ENCODE measurements around the gene INPP4B. TPM values are rescaled to one million over a fixed set of nuclear protein-coding genes. Genes with fewer than 3 reads are reported as not detected.
A peak's percentile ranks its signal among the peaks of the same experiment; 100 is the strongest.

INPP4B gene
- total RNA-seq, 1 experiment from 2014 or later = 14.3 TPM

DNA sequence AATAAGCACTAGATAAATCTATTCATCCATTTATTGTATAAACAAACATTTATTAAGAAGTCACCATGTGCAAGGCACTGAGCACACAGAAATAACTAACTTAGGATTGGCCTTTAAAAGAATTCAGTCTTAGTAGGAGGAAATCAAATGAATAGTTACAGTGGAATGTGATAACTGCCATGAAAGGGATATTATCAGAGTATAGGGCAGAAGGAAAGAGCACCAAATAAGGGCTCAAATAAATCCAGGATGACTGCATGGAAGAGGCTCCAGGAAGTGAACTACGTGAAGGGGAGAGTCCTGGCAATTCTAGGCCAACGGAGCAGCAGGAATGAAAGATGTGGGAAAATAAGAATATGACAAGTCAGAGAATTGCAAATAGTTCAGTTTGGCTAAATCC, 406.0 kb downstream of the INPP4B start:
- POLR2A ChIA-PET = no interaction called here
- H3K9me2 ChIP-seq (ENCODE audit: insufficient read depth) = no peaks in the 10 kb centered on the region
- no peak overlapping the region for H3K4me3 ChIP-seq (replicated peaks in 1 of 2; ENCODE audit: low read depth in 1 of 2, low read length in 2 of 2)
- RAD21 ChIA-PET (ENCODE audit: low non-redundant PET in 1 of 2, low total read pairs in 2 of 2, uncharacterized antibody in 2 of 2, unreplicated experiment in 2 of 2) = no interaction called here
- peaks cover 4% of the 10 kb centered on the region in 2 experiments; a peak in 2 of 4 replicates for H3K4me1 ChIP-seq (ENCODE audit: control insufficient read depth in 1 of 2, insufficient read depth in 2 of 2, low read length in 2 of 2)
- no peaks in the 10 kb centered on the region for H4K20me1 ChIP-seq (ENCODE audit: insufficient read depth)
- intact Hi-C loops (cut with micrococcal nuclease) = no loop called here
- ATAC-seq (no peak), DNase-seq (ENCODE audit: low read depth, low spot score) (no peak)
- BruUV-seq (replicated peaks) = no TSS peak
- H2AFZ ChIP-seq (ENCODE audit: low read depth, low read length, poor library complexity, severe bottlenecking) = no peak overlapping the region
- no peak overlapping the region for H3K27ac ChIP-seq (ENCODE audit: low read depth, low read length)
- no peak overlapping the region for H3K9ac ChIP-seq (ENCODE audit: low read length)
- no peak overlapping the region for H3K4me2 ChIP-seq (ENCODE audit: low read length)
- H3K27me3 ChIP-seq (ENCODE audit: insufficient read depth, low read length) = no peaks in the 10 kb centered on the region
- no peaks in the 10 kb centered on the region for H3K36me3 ChIP-seq (ENCODE audit: control insufficient read depth in 1 of 2, insufficient read depth in 2 of 2, low read length in 2 of 2)
- CTCF ChIA-PET = no interaction called here
- TF ChIP-seq TCF7L2 (IDR thresholded peaks at IDR 0.05; ENCODE audit: borderline replicate concordance, extremely low read depth, insufficient read depth, insufficient read length) = no peak
- no peak for TF ChIP-seq ZNF274 (IDR thresholded peaks at IDR 0.05; ENCODE audit: low read depth, low read length)
- TF ChIP-seq MAX (IDR thresholded peaks at IDR 0.05) = no peak
- H3K9me3 ChIP-seq (ENCODE audit: control insufficient read depth in 1 of 2, insufficient read depth in 1 of 2, low read depth in 1 of 2, low read length in 2 of 2) = no peaks in the 10 kb centered on the region
- H3K79me2 ChIP-seq (ENCODE audit: insufficient read depth, low read length) = no peaks in the 10 kb centered on the region

DNA sequence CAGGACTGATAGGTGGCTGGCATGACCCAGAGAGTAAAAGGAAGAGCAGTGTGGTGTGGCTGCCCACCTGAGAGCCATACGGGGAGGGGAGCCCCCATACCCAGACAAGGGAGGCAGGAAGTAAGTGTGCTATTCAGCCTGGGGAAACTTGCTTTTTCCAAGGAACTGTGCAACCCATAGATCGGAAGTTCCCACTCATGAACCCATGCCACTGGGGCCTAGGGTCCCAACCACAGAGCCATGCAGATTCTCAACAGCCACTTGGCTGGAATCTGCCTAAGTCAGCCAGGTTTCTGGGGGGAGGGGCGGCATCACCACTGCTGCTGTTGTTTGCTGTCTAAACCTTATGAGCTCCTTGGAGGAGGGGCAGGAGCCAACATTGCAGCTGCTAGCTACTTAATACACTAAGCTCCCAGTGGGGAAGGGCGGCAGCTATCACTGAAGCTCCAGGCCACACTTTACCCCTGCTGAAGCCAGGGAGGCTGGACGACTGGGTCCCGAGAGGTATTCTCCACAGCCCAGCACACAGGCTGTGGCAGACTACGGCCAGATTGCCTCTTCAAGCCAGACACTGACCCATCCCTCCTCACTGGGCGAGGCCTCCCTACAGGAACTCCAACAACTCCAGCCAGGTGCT, 410.4 kb downstream of the INPP4B start:
- peak overlapping the region; percentile 11; the same call in 1 of the 2 replicates for H3K27ac ChIP-seq (ENCODE audit: low read depth, low read length)
- ChIA-PET CTCF (no interaction called here), RAD21 (ENCODE audit: low non-redundant PET in 1 of 2, low total read pairs in 2 of 2, uncharacterized antibody in 2 of 2, unreplicated experiment in 2 of 2) (no interaction called here), POLR2A (no interaction called here)
- no peaks in the 10 kb centered on the region for H3K27me3 ChIP-seq (ENCODE audit: insufficient read depth, low read length)
- no peaks in the 10 kb centered on the region for H3K79me2 ChIP-seq (ENCODE audit: insufficient read depth, low read length)
- intact Hi-C loops (cut with micrococcal nuclease) = no loop called here
- ATAC-seq = no peak
- no peak overlapping the region for H3K4me3 ChIP-seq (replicated peaks in 1 of 2; ENCODE audit: low read depth in 1 of 2, low read length in 2 of 2)
- H3K36me3 ChIP-seq (ENCODE audit: control insufficient read depth in 1 of 2, insufficient read depth in 2 of 2, low read length in 2 of 2) = no peaks in the 10 kb centered on the region
- H3K4me1 ChIP-seq (ENCODE audit: control insufficient read depth in 1 of 2, insufficient read depth in 2 of 2, low read length in 2 of 2) = peaks cover 4 to 7% of the 10 kb centered on the region in 2 experiments; a peak in 2 of 4 replicates
- no peak overlapping the region for H3K9ac ChIP-seq (ENCODE audit: low read length)
- H2AFZ ChIP-seq (ENCODE audit: low read depth, low read length, poor library complexity, severe bottlenecking) = no peak overlapping the region
- H4K20me1 ChIP-seq (ENCODE audit: insufficient read depth) = no peaks in the 10 kb centered on the region
- 0 out of 2 replicates have a peak, but pooled peaks cover 3% of the 10 kb centered on the region for H3K9me2 ChIP-seq (ENCODE audit: insufficient read depth)
- H3K9me3 ChIP-seq (ENCODE audit: control insufficient read depth in 1 of 2, insufficient read depth in 1 of 2, low read depth in 1 of 2, low read length in 2 of 2) = no peaks in the 10 kb centered on the region
- no peak for DNase-seq (ENCODE audit: low read depth, low spot score)
- BruUV-seq (replicated peaks) = no TSS peak
- H3K4me2 ChIP-seq (ENCODE audit: low read length) = no peak overlapping the region
- no peak for TF ChIP-seq ZBTB33 (IDR thresholded peaks at IDR 0.05; ENCODE audit: extremely low read depth, insufficient replicate concordance, low read length)
- TF ChIP-seq ELF1 (IDR thresholded peaks at IDR 0.05; ENCODE audit: borderline replicate concordance, low read depth) = no peak
- TF ChIP-seq CBX3 (IDR thresholded peaks at IDR 0.05; ENCODE audit: low read depth) = no peak
- TF ChIP-seq CEBPB (IDR thresholded peaks at IDR 0.05; ENCODE audit: low read depth) = no peak
- TF ChIP-seq, protein P1, sequence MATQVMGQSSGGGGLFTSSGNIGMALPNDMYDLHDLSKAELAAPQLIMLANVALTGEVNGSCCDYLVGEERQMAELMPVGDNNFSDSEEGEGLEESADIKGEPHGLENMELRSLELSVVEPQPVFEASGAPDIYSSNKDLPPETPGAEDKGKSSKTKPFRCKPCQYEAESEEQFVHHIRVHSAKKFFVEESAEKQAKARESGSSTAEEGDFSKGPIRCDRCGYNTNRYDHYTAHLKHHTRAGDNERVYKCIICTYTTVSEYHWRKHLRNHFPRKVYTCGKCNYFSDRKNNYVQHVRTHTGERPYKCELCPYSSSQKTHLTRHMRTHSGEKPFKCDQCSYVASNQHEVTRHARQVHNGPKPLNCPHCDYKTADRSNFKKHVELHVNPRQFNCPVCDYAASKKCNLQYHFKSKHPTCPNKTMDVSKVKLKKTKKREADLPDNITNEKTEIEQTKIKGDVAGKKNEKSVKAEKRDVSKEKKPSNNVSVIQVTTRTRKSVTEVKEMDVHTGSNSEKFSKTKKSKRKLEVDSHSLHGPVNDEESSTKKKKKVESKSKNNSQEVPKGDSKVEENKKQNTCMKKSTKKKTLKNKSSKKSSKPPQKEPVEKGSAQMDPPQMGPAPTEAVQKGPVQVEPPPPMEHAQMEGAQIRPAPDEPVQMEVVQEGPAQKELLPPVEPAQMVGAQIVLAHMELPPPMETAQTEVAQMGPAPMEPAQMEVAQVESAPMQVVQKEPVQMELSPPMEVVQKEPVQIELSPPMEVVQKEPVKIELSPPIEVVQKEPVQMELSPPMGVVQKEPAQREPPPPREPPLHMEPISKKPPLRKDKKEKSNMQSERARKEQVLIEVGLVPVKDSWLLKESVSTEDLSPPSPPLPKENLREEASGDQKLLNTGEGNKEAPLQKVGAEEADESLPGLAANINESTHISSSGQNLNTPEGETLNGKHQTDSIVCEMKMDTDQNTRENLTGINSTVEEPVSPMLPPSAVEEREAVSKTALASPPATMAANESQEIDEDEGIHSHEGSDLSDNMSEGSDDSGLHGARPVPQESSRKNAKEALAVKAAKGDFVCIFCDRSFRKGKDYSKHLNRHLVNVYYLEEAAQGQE (IDR thresholded peaks at IDR 0.05; ENCODE audit: low read depth) = no peak
- TF ChIP-seq EZH2phosphoT487 (IDR thresholded peaks at IDR 0.05; ENCODE audit: borderline replicate concordance) = no peak
- TF ChIP-seq, protein P2, sequence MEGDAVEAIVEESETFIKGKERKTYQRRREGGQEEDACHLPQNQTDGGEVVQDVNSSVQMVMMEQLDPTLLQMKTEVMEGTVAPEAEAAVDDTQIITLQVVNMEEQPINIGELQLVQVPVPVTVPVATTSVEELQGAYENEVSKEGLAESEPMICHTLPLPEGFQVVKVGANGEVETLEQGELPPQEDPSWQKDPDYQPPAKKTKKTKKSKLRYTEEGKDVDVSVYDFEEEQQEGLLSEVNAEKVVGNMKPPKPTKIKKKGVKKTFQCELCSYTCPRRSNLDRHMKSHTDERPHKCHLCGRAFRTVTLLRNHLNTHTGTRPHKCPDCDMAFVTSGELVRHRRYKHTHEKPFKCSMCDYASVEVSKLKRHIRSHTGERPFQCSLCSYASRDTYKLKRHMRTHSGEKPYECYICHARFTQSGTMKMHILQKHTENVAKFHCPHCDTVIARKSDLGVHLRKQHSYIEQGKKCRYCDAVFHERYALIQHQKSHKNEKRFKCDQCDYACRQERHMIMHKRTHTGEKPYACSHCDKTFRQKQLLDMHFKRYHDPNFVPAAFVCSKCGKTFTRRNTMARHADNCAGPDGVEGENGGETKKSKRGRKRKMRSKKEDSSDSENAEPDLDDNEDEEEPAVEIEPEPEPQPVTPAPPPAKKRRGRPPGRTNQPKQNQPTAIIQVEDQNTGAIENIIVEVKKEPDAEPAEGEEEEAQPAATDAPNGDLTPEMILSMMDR (IDR thresholded peaks at IDR 0.05 in 2 of 3, conservative IDR thresholded peaks at IDR 0.05 in 1 of 3; ENCODE audit: borderline replicate concordance in 1 of 3, insufficient read depth in 1 of 3, low read depth in 2 of 3, low read length in 2 of 3) = no peak
- no peak for TF ChIP-seq EZH2 (IDR thresholded peaks at IDR 0.05)
